Left lung (tissue), 10 donors: ENCODE results near the gene SZT2. TPM values are rescaled to one million over a fixed set of nuclear protein-coding genes. Genes with fewer than 3 reads are reported as not detected.

Experiments used
- ATAC-seq: fragments of 200-7000 bp; cut with Tn5 transposase; one replicate; pipeline ENCODE4 v1.9.1; 2020; ENCODE audit warnings: moderate library complexity
- DNase-seq, 4 donors: peaks; one replicate each; pipeline ENCODE4 v3.0.0-alpha.2; 2013 to 2020
- H3K27ac ChIP-seq, 2 donors: fragments of 200-600 bp; sonication (generic) in 1 of 2; one replicate each; pipeline versions ENCODE4 v1.5.0 to v1.8.0; 2020 to 2021
- H3K27me3 ChIP-seq, 2 donors: fragments of 200-600 bp; sonication (generic) in 1 of 2; one replicate each; pipeline versions ENCODE4 v1.5.0 to v1.8.0; 2020 to 2021
- H3K36me3 ChIP-seq, 2 donors: fragments of 200-600 bp; sonication (generic) in 1 of 2; one replicate each; pipeline versions ENCODE4 v1.5.0 to v1.8.0; 2020 to 2021
- H3K4me1 ChIP-seq, 2 donors: fragments of 200-600 bp; one replicate each; pipeline ENCODE4 v1.8.0; 2021
- H3K4me3 ChIP-seq, 2 donors: fragments of 200-600 bp; sonication (generic) in 1 of 2; one replicate each; pipeline versions ENCODE4 v1.5.0 to v1.8.0; 2020 to 2021; ENCODE audit warnings: mild to moderate bottlenecking in 1 of 2
- H3K9me3 ChIP-seq, 2 donors: fragments of 200-600 bp; sonication (generic) in 1 of 2; one replicate each; pipeline versions ENCODE4 v1.5.0 to v1.8.0; 2020 to 2021
- intact Hi-C, 2 donors: fragments of 100-400 bp; cut with DNase I; formaldehyde crosslinking; loops; one replicate each; pipeline versions ENCODE4 v1.11.2 to v1.14.2; 2022
- polyA plus RNA-seq, 6 donors: library from polyadenylated mRNA; unstranded; fragments of 120-200 nt; gene quantifications; one replicate each; pipeline ENCODE4 v1.2.1, GENCODE V29; 2013; ENCODE audit not compliant: insufficient read length in 6 of 6
- total RNA-seq, 2 donors: library from RNA; stranded (reverse); fragmentation: NEBNext Ultra II Directional; extraction: Animal tissue kit (Norgen Biotek cat#: 25700); gene quantifications; one replicate each; pipeline ENCODE4 v1.2.1, GENCODE V29; 2021
- TF ChIP-seq, protein P1 (sequence below), 2 donors: fragments of 200-600 bp; sonication (generic) in 1 of 2; IDR thresholded peaks; one replicate each; pipeline versions ENCODE4 v1.5.0 to v1.8.0; 2021; ENCODE audit warnings: antibody characterized with exemption in 2 of 2
- donor health status: DM: no; HTN: yes; CAD: no.
- donor health status: DM: no; HTN: no; CAD: no.

Gene SZT2
- total and polyA plus RNA-seq, 8 donors = 25.3 to 68.0 (median 33.1) TPM

DNA sequence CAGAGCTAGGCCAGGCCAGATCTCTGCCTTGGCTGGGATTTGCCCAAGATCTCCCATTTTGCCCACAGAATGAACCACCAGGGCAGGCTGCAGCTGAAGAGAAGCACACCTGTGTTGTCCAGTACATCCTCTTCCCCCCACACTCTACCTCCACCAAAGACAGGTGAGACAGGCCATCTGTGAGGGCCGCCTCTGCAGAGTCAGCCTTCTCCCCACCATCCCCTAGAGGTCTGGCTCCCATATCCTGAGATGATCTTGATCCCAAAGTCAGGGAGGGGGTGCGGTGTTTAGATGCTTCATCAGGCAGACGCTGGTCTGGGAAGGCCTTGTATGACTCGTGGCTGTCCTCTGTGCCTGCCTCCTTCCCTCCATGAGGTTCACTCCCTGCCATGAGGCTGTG, 35.3 kb downstream of the SZT2 start:
- peaks cover 0 to 95% of the 10 kb centered on the region in 2 donors for H3K36me3 ChIP-seq

DNA sequence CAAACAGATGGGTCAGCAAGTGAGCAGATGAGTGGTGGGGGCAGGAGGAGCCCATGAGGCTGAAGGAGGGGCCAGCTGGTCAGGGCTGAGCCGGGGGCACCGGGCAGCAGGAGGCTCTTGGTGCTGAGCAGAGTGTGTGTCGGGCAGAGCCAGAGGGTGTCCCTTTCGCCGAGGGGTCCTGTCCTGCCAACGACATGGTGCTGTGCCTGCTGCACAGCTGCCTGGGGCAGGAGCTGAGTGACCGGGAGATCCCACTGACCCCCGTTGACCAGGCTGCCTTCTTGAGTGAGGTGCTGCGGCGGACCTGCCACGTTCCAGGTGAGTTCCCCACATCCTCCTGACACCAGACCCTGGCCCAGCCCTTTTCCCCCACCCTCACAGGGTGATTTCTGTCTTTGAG, 36.5 kb downstream of the SZT2 start:
- H3K36me3 ChIP-seq = peaks cover 0 to 95% of the 10 kb centered on the region in 2 donors
- ATAC-seq (no peak), DNase-seq (no peak)
- no peak overlapping the region for H3K27ac ChIP-seq
- no peaks in the 10 kb centered on the region for H3K27me3 ChIP-seq
- H3K4me1 ChIP-seq = no peaks in the 10 kb centered on the region
- intact Hi-C loops = no loop called here
- no peaks in the 10 kb centered on the region for H3K9me3 ChIP-seq
- TF ChIP-seq, protein P1, sequence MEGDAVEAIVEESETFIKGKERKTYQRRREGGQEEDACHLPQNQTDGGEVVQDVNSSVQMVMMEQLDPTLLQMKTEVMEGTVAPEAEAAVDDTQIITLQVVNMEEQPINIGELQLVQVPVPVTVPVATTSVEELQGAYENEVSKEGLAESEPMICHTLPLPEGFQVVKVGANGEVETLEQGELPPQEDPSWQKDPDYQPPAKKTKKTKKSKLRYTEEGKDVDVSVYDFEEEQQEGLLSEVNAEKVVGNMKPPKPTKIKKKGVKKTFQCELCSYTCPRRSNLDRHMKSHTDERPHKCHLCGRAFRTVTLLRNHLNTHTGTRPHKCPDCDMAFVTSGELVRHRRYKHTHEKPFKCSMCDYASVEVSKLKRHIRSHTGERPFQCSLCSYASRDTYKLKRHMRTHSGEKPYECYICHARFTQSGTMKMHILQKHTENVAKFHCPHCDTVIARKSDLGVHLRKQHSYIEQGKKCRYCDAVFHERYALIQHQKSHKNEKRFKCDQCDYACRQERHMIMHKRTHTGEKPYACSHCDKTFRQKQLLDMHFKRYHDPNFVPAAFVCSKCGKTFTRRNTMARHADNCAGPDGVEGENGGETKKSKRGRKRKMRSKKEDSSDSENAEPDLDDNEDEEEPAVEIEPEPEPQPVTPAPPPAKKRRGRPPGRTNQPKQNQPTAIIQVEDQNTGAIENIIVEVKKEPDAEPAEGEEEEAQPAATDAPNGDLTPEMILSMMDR (IDR thresholded peaks at IDR 0.05) = no peak
- H3K4me3 ChIP-seq = no peak overlapping the region

More for the DNA sequence above, 35.3 kb downstream of the SZT2 start:
- no peak for ATAC-seq
- intact Hi-C loops = no loop called here
- no peak for DNase-seq
- H3K4me3 ChIP-seq = no peak overlapping the region
- no peaks in the 10 kb centered on the region for H3K9me3 ChIP-seq
- no peak overlapping the region for H3K27ac ChIP-seq
- TF ChIP-seq, protein P1 (IDR thresholded peaks at IDR 0.05) = no peak
- H3K27me3 ChIP-seq = no peaks in the 10 kb centered on the region
- H3K4me1 ChIP-seq = no peaks in the 10 kb centered on the region

DNA sequence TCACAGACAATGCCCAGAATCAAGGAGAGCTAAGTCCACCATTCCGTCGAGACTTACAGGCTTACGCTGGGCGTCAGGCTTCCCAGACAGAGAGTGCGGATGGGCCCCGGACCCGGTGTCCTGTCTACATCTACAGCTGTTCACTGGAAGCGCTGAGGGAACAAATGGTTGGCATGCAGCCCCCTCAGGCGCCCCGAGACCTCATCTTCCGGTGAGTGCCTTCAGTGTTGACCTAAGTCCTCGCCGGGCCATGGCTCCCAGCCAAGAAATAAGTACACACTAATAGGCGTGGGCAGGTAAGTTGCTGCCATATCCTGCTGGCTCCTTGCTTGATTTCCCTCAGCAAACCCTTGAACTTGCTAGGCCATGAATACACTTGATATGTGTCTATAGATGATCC, 37.8 kb downstream of the SZT2 start:
- TF ChIP-seq, protein P1 (IDR thresholded peaks at IDR 0.05) = no peak
- H3K27me3 ChIP-seq = no peaks in the 10 kb centered on the region
- no peaks in the 10 kb centered on the region for H3K9me3 ChIP-seq
- ATAC-seq (peak; percentile 64), DNase-seq (peak in 1 of 4 donors; percentile 36)
- H3K36me3 ChIP-seq = peaks cover 0 to 95% of the 10 kb centered on the region in 2 donors
- H3K4me3 ChIP-seq = no peak overlapping the region
- no peak overlapping the region for H3K27ac ChIP-seq
- intact Hi-C loops = no loop called here
- H3K4me1 ChIP-seq = no peaks in the 10 kb centered on the region

DNA sequence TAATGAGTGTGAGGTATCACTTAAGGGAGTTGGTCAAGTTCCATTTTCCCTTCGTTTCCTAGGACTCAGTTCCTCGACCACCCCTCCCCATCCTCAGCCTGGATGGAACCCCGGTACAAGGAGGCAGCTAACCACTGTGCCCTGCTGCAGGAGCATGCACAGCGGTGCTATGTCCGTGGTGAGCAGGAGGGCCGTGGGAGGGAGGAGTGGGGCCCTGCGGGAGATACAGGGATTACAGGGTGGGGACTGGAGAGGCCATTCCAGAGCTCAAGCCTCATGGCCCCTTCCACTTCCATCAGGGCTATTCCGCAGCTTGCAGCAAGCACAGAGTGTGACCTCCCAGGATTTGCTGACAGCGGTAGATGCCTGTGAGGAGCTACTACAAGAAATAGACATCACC, 38.2 kb downstream of the SZT2 start:
- intact Hi-C loops = no loop called here
- H3K27ac ChIP-seq = no peak overlapping the region

DNA sequence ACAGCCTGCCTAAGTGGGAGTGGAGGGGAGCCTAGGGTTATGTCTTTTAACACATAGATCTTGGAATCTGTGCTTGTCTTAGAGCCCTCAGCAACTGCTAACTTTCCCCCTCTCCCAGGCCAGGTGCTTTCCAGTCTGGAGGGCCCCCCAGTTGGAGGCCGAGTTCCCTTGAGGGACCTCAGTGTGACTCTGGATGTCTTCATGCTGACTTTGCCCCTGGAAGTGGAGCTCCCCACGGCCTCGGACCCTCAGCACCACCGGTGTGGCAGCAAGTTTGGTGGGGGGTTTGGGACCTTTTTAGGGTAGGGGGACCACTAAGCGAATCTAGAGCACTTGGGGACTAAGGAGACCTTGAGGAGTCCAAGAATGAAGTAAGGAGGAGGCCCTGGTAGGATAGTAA, 41.1 kb downstream of the SZT2 start:
- Histone ChIP-seq H3K4me1 (no peaks in the 10 kb centered on the region), H3K9me3 (no peaks in the 10 kb centered on the region), H3K36me3 (peaks cover 0 to 100% of the 10 kb centered on the region in 2 donors), H3K27me3 (no peaks in the 10 kb centered on the region), H3K4me3 (no peak overlapping the region), H3K27ac (no peak overlapping the region)
- no peak for ATAC-seq
- intact Hi-C loops = no loop called here
- TF ChIP-seq, protein P1 (IDR thresholded peaks at IDR 0.05) = no peak
- DNase-seq = no peak

More for the DNA sequence above, 38.2 kb downstream of the SZT2 start:
- H3K36me3 ChIP-seq = peaks cover 0 to 95% of the 10 kb centered on the region in 2 donors
- H3K27me3 ChIP-seq = no peaks in the 10 kb centered on the region
- no peak overlapping the region for H3K4me3 ChIP-seq
- no peak for DNase-seq
- no peaks in the 10 kb centered on the region for H3K9me3 ChIP-seq
- ATAC-seq = no peak
- TF ChIP-seq, protein P1 (IDR thresholded peaks at IDR 0.05) = no peak
- no peaks in the 10 kb centered on the region for H3K4me1 ChIP-seq
